Measurements from ENCODE around the gene GRIK4. TPM values are rescaled to one million over a fixed set of nuclear protein-coding genes. Genes with fewer than 3 reads are reported as not detected.

GRIK4 gene
- polyA plus RNA-seq, 2 donors = 0.09 to 0.12 TPM

- H3K36me3 ChIP-seq (ENCODE audit: control insufficient read depth in 2 of 2, insufficient read depth in 2 of 2, low read length in 1 of 2) = no peaks in the 10 kb centered on the region
- H3K27ac ChIP-seq (ENCODE audit: low read depth in 2 of 2, low read length in 1 of 2) = no peak overlapping the region
- 79 to 82% methylated on average over 7 of the region's 7 CpGs for WGBS, 2 donors
- H3K4me1 ChIP-seq (ENCODE audit: control insufficient read depth in 2 of 2, insufficient read depth in 2 of 2, low read length in 1 of 2) = no peaks in the 10 kb centered on the region
- H3K27me3 ChIP-seq (ENCODE audit: control insufficient read depth in 1 of 2, insufficient read depth in 2 of 2, low read length in 2 of 2) = no peaks in the 10 kb centered on the region
- H3K9me3 ChIP-seq (ENCODE audit: control insufficient read depth in 2 of 2, insufficient read depth in 1 of 2, low read depth in 1 of 2, low read length in 1 of 2) = no peaks in the 10 kb centered on the region
- no peak overlapping the region for H3K4me3 ChIP-seq (ENCODE audit: low read depth in 1 of 2, low read length in 2 of 2)
Observed at GRCh38 chr11:120686516-120686915, 175.0 kb downstream of the GRIK4 start.

- H3K36me3 ChIP-seq (ENCODE audit: control insufficient read depth in 2 of 2, insufficient read depth in 2 of 2, low read length in 1 of 2) = no peaks in the 10 kb centered on the region
- no peaks in the 10 kb centered on the region for H3K27me3 ChIP-seq (ENCODE audit: control insufficient read depth in 1 of 2, insufficient read depth in 2 of 2, low read length in 2 of 2)
- no peaks in the 10 kb centered on the region for H3K4me1 ChIP-seq (ENCODE audit: control insufficient read depth in 2 of 2, insufficient read depth in 2 of 2, low read length in 1 of 2)
- H3K4me3 ChIP-seq (ENCODE audit: low read depth in 1 of 2, low read length in 2 of 2) = no peak overlapping the region
- H3K9me3 ChIP-seq (ENCODE audit: control insufficient read depth in 2 of 2, insufficient read depth in 1 of 2, low read depth in 1 of 2, low read length in 1 of 2) = no peaks in the 10 kb centered on the region
- H3K27ac ChIP-seq (ENCODE audit: low read depth in 2 of 2, low read length in 1 of 2) = no peak overlapping the region
- WGBS, 2 donors = 72 to 79% methylated on average over 1 of the region's 1 CpG
Observed at GRCh38 chr11:120688163-120688562, 176.6 kb downstream of the GRIK4 start.

DNA sequence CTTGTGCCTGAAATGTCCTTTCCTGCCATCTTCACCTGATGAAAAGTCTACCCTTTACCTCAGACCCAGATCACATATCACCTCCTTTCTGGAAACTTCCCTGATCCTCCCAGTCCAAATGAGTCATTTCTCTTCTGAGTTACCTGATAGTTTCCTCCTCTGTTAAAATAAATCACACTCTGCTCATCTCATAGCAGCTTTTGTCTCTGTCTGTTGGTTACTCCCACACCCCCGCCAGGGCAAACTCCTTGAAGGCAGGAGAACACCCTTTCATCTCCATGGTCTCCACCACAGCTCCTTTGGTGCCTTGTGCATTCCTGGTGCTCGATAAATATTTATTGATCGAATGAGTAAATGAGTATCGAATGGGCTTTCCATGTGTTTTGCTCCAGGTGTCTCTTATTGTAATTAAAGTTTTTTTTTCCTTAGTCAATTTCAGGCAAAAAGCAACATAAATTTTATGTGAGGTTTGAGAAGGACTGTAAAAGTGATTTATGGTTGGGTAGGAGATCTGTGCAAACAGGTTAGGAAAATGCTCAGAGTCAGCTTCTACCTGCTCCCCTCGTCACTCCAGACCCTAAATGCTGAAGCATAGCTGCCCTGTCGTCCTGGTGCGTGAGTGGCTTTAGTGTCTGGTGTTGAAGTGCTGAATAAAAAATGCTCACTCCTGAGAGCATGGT is 178.2 kb downstream of the GRIK4 start:
- H3K27me3 ChIP-seq (ENCODE audit: control insufficient read depth in 1 of 2, insufficient read depth in 2 of 2, low read length in 2 of 2) = no peaks in the 10 kb centered on the region
- H3K9me3 ChIP-seq (ENCODE audit: control insufficient read depth in 2 of 2, insufficient read depth in 1 of 2, low read depth in 1 of 2, low read length in 1 of 2) = no peaks in the 10 kb centered on the region
- H3K4me1 ChIP-seq (ENCODE audit: control insufficient read depth in 2 of 2, insufficient read depth in 2 of 2, low read length in 1 of 2) = no peaks in the 10 kb centered on the region
- WGBS, 2 donors = 82 to 91% methylated on average over 7 of the region's 7 CpGs
- H3K36me3 ChIP-seq (ENCODE audit: control insufficient read depth in 2 of 2, insufficient read depth in 2 of 2, low read length in 1 of 2) = no peaks in the 10 kb centered on the region
- no peak overlapping the region for H3K4me3 ChIP-seq (ENCODE audit: low read depth in 1 of 2, low read length in 2 of 2)
- no peak overlapping the region for H3K27ac ChIP-seq (ENCODE audit: low read depth in 2 of 2, low read length in 1 of 2)

DNA sequence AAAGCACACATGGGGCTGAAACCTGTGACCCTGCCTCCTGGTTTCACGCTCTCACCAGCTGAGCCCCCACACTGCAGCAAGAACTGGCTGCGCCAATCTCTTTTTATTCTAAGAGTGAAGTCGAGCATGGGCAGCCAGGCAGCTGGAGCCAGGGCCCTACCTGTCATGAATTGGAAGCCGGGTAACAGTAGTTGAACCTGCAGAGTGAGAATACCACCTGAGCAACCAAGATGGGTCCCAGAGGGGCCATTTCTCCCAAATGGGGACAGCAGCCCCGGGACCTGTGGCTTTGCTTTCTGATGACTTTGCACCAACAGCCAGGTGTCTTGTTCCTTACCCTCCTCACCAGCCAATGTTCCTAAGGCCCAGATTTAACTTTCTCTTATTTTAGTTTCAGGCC is 178.9 kb downstream of the GRIK4 start:
- 82 to 84% methylated on average over 5 of the region's 5 CpGs for WGBS, 2 donors
- no peak overlapping the region for H3K27ac ChIP-seq (ENCODE audit: low read depth in 2 of 2, low read length in 1 of 2)
- H3K9me3 ChIP-seq (ENCODE audit: control insufficient read depth in 2 of 2, insufficient read depth in 1 of 2, low read depth in 1 of 2, low read length in 1 of 2) = no peaks in the 10 kb centered on the region
- no peaks in the 10 kb centered on the region for H3K36me3 ChIP-seq (ENCODE audit: control insufficient read depth in 2 of 2, insufficient read depth in 2 of 2, low read length in 1 of 2)
- no peak overlapping the region for H3K4me3 ChIP-seq (ENCODE audit: low read depth in 1 of 2, low read length in 2 of 2)
- H3K4me1 ChIP-seq (ENCODE audit: control insufficient read depth in 2 of 2, insufficient read depth in 2 of 2, low read length in 1 of 2) = no peaks in the 10 kb centered on the region
- no peaks in the 10 kb centered on the region for H3K27me3 ChIP-seq (ENCODE audit: control insufficient read depth in 1 of 2, insufficient read depth in 2 of 2, low read length in 2 of 2)

DNA sequence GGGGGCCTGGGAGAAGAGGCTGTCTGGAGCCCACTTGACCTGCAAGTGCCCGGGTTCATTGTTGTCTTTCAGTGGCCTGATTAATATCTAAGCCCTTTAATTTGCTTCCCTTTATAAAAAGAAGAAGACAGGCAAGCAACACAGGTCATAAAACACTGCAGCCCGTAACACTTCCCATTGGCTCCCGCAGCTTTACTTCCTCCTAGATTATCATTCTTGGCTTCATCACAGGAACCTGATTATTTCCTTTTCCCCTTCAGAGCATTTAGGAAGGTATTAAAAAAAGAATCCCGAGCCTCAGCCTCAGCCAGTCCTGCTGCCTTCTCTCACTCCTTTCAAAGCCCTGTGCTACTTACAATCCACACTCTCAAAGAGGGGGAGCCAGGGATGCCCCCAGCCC is 183.2 kb downstream of the GRIK4 start:
- Histone ChIP-seq H3K27ac (ENCODE audit: low read depth in 2 of 2, low read length in 1 of 2) (no peak overlapping the region), H3K4me1 (ENCODE audit: control insufficient read depth in 2 of 2, insufficient read depth in 2 of 2, low read length in 1 of 2) (no peaks in the 10 kb centered on the region), H3K9me3 (ENCODE audit: control insufficient read depth in 2 of 2, insufficient read depth in 1 of 2, low read depth in 1 of 2, low read length in 1 of 2) (no peaks in the 10 kb centered on the region), H3K36me3 (ENCODE audit: control insufficient read depth in 2 of 2, insufficient read depth in 2 of 2, low read length in 1 of 2) (no peaks in the 10 kb centered on the region), H3K27me3 (ENCODE audit: control insufficient read depth in 1 of 2, insufficient read depth in 2 of 2, low read length in 2 of 2) (no peaks in the 10 kb centered on the region), H3K4me3 (ENCODE audit: low read depth in 1 of 2, low read length in 2 of 2) (no peak overlapping the region)
- 52 to 64% methylated on average over 4 of the region's 4 CpGs for WGBS, 2 donors

DNA sequence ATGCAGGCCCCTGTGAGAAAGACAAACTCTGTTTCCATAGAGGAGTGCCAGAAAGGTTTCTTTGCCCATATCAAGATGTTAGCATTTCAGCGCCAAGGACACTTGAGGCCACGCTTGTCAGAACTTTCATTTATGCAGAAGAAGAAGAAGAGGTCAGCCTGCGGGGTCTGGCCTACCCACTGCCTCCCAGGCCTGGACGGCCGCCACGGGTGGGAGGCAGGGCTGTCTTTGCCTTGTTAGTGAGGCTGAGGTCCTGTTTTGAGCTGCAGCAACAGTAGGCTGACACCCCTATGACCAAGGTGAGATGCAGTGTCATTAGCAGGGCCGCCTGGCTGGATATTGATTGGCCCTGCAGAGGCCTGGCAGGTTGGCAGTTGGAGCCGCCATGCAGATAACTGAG is 183.9 kb downstream of the GRIK4 start:
- Histone ChIP-seq H3K27ac (ENCODE audit: low read depth in 2 of 2, low read length in 1 of 2) (no peak overlapping the region), H3K4me1 (ENCODE audit: control insufficient read depth in 2 of 2, insufficient read depth in 2 of 2, low read length in 1 of 2) (no peaks in the 10 kb centered on the region), H3K4me3 (ENCODE audit: low read depth in 1 of 2, low read length in 2 of 2) (no peak overlapping the region), H3K36me3 (ENCODE audit: control insufficient read depth in 2 of 2, insufficient read depth in 2 of 2, low read length in 1 of 2) (no peaks in the 10 kb centered on the region), H3K9me3 (ENCODE audit: control insufficient read depth in 2 of 2, insufficient read depth in 1 of 2, low read depth in 1 of 2, low read length in 1 of 2) (no peaks in the 10 kb centered on the region), H3K27me3 (ENCODE audit: control insufficient read depth in 1 of 2, insufficient read depth in 2 of 2, low read length in 2 of 2) (no peaks in the 10 kb centered on the region)
- 91 to 92% methylated on average over 8 of the region's 8 CpGs for WGBS, 2 donors

DNA sequence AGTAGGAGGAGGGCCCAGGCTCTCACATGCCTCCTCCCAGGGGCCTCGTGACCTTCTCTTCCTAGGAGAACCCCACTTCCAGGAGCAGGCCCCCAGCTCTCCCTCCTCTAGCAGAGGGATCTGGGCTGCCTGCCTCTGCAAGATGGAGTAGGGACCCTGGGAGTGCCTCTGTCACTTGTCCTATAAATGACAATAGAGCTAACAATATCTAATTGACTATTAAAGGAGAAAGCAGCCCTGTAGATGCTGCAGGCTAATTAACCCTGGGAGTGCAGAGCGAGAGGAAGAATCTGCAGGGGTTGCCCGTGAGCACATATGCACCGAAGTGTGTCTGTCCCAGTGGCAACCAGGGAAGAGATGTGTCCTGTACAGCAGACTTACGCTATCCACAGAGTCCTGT is 184.4 kb downstream of the GRIK4 start:
- WGBS, 2 donors = 92 to 96% methylated on average over 5 of the region's 5 CpGs
- H3K4me1 ChIP-seq (ENCODE audit: control insufficient read depth in 2 of 2, insufficient read depth in 2 of 2, low read length in 1 of 2) = no peaks in the 10 kb centered on the region
- H3K27ac ChIP-seq (ENCODE audit: low read depth in 2 of 2, low read length in 1 of 2) = no peak overlapping the region
- H3K36me3 ChIP-seq (ENCODE audit: control insufficient read depth in 2 of 2, insufficient read depth in 2 of 2, low read length in 1 of 2) = no peaks in the 10 kb centered on the region
- H3K4me3 ChIP-seq (ENCODE audit: low read depth in 1 of 2, low read length in 2 of 2) = no peak overlapping the region
- H3K9me3 ChIP-seq (ENCODE audit: control insufficient read depth in 2 of 2, insufficient read depth in 1 of 2, low read depth in 1 of 2, low read length in 1 of 2) = no peaks in the 10 kb centered on the region
- no peaks in the 10 kb centered on the region for H3K27me3 ChIP-seq (ENCODE audit: control insufficient read depth in 1 of 2, insufficient read depth in 2 of 2, low read length in 2 of 2)

DNA sequence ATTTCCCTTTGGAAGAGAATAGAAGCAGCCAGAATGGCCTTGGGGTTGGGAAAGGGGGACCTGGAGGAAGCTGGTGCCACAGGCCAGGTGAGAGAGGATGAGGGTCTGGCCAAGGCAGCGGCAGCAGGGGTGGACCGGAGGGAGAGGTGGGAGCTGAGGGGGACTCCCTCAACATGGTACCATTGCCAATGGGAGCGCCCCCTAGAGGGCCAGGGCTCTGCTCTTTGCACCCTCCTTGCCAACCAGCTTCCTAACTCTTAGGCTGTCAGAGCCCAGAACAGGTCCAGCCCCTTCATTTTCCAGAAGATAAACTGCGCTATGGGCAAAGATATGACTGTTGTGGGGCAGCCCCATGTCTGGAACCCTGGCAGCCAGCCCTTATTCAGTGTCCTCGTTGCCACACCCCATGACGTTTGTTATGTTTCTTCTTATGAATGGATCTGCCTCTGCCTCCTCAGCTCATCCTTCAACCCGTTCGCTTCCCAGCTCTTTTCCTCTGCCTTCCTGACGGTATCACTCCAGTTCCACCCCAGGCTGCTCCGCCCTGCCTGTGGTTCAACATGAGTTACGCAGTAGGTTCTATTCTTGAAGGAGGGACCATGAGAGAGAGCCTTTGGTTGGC is 185.2 kb downstream of the GRIK4 start:
- no peaks in the 10 kb centered on the region for H3K27me3 ChIP-seq (ENCODE audit: control insufficient read depth in 1 of 2, insufficient read depth in 2 of 2, low read length in 2 of 2)
- 70 to 73% methylated on average over 9 to 11 of the region's 11 CpGs for WGBS, 2 donors
- no peaks in the 10 kb centered on the region for H3K36me3 ChIP-seq (ENCODE audit: control insufficient read depth in 2 of 2, insufficient read depth in 2 of 2, low read length in 1 of 2)
- no peak overlapping the region for H3K27ac ChIP-seq (ENCODE audit: low read depth in 2 of 2, low read length in 1 of 2)
- no peaks in the 10 kb centered on the region for H3K4me1 ChIP-seq (ENCODE audit: control insufficient read depth in 2 of 2, insufficient read depth in 2 of 2, low read length in 1 of 2)
- no peak overlapping the region for H3K4me3 ChIP-seq (ENCODE audit: low read depth in 1 of 2, low read length in 2 of 2)
- no peaks in the 10 kb centered on the region for H3K9me3 ChIP-seq (ENCODE audit: control insufficient read depth in 2 of 2, insufficient read depth in 1 of 2, low read depth in 1 of 2, low read length in 1 of 2)

DNA sequence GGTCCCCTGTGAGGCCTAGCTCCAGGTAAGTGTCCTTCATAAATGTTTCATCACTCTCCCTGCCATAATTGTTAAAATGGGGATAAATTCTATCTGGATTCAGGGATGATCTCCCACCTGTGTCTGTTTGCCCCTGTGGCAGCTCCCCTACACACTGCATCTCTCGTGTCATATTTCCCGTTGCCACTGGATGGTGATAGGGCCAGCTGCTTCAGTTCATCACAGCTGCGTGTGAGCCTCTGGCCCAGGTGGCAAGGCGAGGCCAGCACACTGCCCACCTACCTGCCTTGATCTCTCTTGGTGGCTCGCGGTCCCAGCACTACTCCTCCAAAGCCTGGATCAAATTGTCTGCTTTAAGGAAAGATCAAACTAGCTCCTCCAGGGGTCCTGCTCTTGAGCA is 187.4 kb downstream of the GRIK4 start:
- Histone ChIP-seq H3K27ac (ENCODE audit: low read depth in 2 of 2, low read length in 1 of 2) (no peak overlapping the region), H3K9me3 (ENCODE audit: control insufficient read depth in 2 of 2, insufficient read depth in 1 of 2, low read depth in 1 of 2, low read length in 1 of 2) (no peaks in the 10 kb centered on the region), H3K36me3 (ENCODE audit: control insufficient read depth in 2 of 2, insufficient read depth in 2 of 2, low read length in 1 of 2) (no peaks in the 10 kb centered on the region), H3K4me3 (ENCODE audit: low read depth in 1 of 2, low read length in 2 of 2) (no peak overlapping the region), H3K27me3 (ENCODE audit: control insufficient read depth in 1 of 2, insufficient read depth in 2 of 2, low read length in 2 of 2) (no peaks in the 10 kb centered on the region), H3K4me1 (ENCODE audit: control insufficient read depth in 2 of 2, insufficient read depth in 2 of 2, low read length in 1 of 2) (no peaks in the 10 kb centered on the region)
- WGBS, 2 donors = 79 to 85% methylated on average over 6 of the region's 6 CpGs

GRCh38 chr11:120702656-120703055 is 191.1 kb downstream of the GRIK4 start:
- 52 to 57% methylated on average over 3 of the region's 3 CpGs for WGBS, 2 donors
- no peak overlapping the region for H3K27ac ChIP-seq (ENCODE audit: low read depth in 2 of 2, low read length in 1 of 2)
- no peaks in the 10 kb centered on the region for H3K27me3 ChIP-seq (ENCODE audit: control insufficient read depth in 1 of 2, insufficient read depth in 2 of 2, low read length in 2 of 2)
- no peaks in the 10 kb centered on the region for H3K4me1 ChIP-seq (ENCODE audit: control insufficient read depth in 2 of 2, insufficient read depth in 2 of 2, low read length in 1 of 2)
- H3K4me3 ChIP-seq (ENCODE audit: low read depth in 1 of 2, low read length in 2 of 2) = no peak overlapping the region
- peaks cover 0 to 10% of the 10 kb centered on the region in 2 donors for H3K9me3 ChIP-seq (ENCODE audit: control insufficient read depth in 2 of 2, insufficient read depth in 1 of 2, low read depth in 1 of 2, low read length in 1 of 2)
- H3K36me3 ChIP-seq (ENCODE audit: control insufficient read depth in 2 of 2, insufficient read depth in 2 of 2, low read length in 1 of 2) = no peaks in the 10 kb centered on the region
